GM18907 (cell line): ENCODE measurements around the gene GPNMB.

Experiments
- ATAC-seq: cut with Tn5 transposase; IDR thresholded peaks from one replicate; pipeline ENCODE4 v1.9.1; 2021; ENCODE audit warnings: mild to moderate bottlenecking, moderate library complexity; ENCODE audit not compliant: unreplicated experiment

Gene GPNMB

DNA sequence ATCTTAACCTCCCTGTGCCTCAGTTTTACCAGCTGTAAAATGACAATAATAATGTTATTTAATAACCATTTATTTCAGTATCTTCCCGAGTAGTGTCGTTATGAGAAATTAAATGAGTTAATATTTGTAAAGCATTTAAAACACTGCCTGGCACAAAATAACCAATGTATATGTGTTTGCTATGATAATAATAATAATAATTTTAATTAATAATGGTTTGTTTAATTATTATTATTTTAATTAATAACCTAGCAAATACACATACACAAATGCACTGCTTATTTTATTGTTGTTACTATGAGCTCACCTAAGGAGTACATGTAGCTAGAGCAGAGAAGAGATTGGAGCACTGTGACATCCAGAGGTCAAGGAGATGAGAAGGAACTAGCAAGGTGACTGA, 18.2 kb upstream of the GPNMB start:
- ATAC-seq = no peak

DNA sequence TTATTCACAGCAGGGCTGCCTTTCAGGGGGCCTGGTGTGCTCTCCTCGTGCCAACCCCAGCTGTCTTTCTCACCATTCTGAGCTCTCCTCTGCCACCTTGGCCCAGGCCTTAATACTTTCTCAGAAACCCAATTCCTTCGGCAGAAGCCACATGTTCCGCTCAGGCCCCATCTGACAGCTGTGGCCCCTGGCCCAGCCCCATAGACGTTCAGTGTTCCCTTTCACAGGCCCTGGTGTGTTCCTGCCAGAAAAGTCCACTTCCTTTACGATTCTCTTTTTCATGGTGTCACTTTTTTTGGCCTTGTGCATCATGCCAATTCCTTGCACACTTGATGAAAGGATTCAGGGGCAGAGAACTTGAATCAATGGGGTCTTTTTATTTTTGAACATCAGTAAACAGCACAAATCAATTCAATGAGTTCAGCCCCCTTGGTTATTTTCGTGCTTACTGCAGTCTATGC, 15.9 kb upstream of the GPNMB start:
- ATAC-seq = no peak

DNA sequence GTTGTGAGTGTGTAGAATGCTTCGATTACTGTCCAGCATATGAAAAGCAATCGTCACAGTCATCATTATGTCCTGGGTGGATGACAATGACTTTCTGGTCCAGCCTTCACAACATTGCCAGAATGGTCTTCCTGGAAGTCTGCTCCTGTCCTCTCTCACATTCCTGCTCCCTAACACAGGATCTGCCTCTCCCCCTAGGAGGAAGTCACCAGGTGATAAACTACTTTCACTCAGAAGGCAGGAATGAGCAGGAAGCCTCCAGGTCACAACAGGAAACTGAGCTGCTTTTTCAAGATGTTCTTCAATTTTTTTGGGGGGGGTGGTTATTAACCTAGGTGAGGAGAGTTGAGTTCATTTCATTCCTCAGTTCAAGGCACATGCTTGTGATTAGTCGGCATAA, 13.6 kb upstream of the GPNMB start:
- ATAC-seq = no peak

DNA sequence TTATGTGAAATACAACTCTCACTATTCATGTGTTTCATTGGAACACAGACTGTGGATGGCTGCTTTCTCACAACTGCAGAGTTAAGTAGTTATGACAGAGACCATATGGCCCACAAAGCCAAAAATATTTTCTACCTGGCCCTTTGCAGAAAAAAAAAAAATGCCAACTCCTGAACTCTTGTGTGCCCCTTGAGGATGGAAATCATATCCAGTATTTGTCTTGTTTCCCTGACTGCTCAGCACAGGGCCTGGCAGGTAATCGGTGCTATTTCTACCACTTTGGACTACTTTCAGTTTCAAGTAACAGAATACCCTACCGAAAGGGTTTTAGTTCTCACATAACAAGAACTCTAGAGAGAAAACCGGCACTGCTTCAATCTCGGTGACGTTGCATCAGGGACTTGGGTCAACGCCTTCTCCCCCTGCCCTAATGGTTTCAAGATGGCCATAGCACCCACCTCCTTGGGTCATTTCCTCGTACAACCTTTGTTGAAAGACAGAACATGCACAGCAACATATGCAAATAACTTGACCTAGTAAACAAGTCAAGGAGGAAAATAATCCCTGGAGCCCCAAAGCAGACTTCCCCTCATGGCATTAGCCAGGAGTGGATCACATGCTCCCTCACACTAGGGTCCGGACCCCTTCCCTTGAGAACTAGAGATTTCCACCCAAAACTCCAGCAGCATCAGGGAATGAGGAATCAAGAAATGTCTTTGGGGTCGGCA, 11.8 kb upstream of the GPNMB start:
- peak; percentile 90 for ATAC-seq

DNA sequence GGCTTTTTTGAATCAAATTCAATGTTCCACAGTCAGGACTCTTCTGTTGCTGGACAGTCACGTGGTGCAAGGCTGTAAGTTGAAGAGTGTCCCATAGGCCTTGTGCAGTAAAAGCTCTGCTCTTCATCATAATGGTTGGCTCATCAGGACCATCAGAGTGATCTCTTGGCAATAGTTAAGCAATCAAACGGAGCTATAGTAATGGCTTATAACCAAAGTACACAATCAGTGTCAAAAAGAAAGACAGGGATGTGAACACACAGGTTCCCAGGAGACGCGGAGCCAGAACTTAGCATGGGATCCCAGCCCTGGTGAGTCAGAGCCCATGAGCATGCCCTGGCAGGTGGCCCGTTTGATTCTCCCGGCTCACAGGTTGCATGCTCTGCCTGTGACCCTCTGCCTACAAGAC, 10.8 kb upstream of the GPNMB start:
- ATAC-seq = no peak

DNA sequence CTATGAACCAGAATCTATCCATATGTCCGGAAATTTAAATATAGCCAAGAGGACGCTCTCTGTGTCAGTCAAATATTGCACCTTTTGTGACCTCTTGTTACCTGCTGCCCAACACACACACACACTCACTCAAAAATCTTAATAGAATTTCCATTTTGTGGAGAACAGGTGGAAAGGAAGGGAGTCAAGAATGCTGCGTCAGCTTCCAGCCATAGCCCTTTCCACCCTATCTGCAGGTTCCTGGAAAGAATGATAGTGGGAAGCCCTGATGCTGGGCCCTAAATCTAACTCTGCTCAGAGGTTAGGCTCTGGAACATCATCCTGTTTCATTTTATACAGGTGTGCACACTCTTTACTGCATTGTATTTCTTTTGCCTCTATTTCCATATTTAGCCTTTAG, 9.6 kb upstream of the GPNMB start:
- no peak for ATAC-seq

DNA sequence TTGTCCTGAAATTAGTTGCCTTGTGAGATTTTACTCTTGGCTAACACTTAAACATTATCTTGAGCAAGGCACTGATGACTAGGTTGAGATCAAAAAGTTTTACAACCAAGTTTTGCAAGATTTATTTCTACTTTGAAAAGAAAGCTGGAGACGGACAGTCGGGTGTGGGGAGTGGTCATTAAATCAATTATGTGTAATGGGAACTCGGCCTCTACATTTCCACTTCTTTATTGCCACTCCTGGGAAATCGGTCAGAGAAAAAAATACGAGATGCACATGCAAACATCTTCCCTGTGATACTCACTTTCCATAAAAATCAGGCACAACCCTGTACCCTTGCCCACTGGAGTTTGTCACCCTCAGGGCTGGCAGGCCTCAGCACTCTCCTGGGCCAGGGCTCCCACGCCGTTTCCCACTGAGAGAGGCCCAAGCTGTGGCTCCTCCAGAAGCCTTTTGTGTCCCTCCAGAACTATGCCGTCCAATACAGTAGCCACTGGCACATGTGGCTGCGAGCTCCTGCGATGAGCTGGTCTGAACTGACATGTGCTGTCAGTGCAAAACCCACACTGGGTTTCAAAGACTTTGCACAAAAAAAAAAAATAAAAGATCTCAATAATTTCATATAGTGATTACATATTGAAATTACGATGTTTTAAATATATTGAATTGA, 7.5 kb upstream of the GPNMB start:
- ATAC-seq = no peak

DNA sequence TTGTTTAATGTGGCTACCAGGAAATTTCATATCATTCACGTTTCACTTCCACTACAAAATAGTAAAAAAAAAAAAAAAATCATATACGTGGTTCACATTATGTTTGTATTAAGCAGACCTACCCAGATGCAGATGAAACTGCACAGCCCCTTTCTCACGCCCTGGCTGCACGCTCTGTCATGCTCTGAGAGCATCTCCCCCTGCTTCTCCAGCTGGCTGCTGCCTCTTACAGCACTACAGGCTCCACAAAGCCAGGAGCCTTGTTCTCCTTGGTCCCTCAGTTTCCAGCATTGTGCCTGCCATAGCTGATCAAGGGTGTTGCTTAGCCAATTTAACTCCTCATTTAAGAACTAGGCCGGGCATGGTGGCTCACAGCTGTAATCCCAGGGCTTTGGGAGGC, 6.9 kb upstream of the GPNMB start:
- ATAC-seq = no peak

DNA sequence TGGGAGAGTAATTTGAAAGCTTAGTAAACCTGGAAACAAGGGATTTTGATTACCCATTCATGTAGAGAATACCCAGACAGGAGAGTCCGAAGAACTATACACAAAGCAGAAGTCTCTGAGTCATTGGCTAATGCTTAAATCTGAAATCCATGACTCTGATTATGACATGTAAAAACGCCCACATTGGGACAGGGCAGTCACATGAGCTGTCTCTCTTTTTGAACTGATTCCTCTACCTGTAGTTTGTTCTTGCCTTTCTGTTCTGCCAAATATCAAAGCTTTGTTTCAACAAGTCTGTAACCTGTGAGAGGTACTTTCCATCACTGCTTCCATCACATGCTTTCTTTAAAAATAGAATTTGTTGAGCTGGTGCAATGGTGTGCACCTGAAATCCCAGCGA, 4.3 kb upstream of the GPNMB start:
- ATAC-seq = no peak

DNA sequence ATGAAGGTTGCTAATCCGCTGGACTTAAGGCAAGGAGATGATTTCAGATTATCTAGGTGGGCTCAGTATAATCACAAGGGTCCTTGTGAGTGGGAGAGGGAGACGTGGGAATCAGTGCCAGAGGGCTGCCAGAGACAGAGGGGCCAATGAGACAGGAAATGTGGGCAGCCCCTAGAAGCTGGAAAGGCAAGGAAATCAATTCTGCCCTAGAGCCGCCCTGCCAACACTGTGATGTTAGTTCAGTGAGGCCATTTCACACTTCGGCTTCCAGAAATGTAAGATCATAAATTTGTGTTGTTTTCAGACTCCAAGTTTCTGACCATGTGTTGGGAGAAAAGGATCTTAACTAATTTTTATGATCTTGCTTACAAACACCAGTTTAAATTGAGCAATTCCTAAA, 3.6 kb upstream of the GPNMB start:
- ATAC-seq = no peak

DNA sequence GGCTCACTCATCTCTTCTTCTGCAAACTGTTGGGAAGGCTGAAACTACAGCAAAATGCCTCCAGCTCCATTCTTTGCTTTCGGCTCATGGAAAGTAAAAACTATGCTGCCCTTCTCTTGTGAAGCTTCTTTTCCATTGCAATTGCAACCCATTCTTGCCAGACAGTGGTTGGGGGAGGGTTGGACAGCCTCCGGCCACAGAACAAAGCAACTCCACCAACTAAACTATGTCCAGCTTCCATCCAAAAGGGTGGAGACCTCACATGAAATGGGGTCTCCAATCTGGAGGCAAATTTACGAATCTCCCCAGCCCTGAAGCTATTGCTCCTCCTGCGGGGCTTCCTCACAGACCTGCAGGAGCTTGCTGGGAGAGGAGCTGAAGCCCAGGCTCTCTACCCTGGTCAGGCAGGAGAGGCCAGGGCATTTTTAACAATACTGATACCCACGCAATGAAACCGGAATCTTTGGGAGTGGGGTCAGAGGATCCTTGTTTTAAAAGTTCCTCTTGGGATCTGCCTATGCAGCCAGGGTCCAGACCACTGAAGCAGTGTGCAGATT, 549 bp downstream of the GPNMB start:
- ATAC-seq = no peak

DNA sequence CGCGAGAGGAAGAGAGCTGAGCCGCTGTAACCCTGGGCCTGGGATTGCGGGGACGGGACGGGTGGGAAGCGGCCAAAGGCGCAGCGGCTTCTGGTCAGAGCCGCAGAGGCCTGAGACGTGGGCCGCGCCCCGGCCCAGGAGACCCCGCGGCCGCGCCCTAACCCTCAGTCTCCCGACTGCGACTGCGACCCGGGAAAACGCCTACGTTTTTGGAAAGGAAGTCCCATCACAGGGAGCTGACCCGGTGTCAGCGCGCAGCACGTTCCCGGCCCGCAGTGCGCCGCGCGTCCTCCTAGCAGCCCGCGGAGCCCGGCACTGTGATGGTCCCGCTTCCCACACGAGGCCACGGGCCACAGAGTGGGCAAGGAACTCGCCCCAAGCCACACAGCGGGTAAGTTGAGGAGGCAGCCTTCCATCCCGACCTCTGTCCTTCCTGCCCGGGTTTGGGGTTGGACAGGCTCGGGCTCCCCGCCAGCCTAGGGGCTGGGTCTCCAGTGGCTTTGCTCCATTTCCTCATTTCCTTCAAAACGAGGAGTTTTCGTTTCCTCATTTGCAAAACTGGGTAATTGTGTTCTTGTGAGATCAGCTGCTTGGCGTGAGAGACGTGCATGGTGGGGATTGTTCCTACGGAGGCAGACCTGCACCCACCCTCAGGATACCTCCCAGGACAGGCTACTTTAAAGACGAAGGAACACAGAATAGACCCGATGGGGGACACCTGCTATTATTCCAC, 1.2 kb downstream of the GPNMB start:
- ATAC-seq = no peak

DNA sequence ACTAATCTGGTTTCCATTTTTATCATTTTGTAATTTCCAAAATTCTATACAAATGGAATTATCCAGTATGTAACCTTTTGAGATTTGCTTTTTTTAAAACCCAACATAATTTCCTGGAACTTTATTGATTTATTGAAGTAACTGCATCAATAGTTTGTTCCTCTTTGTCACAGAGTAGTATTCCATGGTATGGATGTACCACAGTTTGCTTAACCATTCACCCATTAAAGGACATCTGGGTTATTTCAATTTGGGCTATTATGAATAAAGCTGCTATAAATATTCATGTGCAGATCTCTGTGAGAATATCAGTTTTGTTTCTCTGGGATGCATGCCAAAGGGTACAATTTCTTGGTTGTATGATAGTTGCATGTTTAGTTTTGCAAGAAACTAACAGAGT, 2.9 kb downstream of the GPNMB start:
- no peak for ATAC-seq

DNA sequence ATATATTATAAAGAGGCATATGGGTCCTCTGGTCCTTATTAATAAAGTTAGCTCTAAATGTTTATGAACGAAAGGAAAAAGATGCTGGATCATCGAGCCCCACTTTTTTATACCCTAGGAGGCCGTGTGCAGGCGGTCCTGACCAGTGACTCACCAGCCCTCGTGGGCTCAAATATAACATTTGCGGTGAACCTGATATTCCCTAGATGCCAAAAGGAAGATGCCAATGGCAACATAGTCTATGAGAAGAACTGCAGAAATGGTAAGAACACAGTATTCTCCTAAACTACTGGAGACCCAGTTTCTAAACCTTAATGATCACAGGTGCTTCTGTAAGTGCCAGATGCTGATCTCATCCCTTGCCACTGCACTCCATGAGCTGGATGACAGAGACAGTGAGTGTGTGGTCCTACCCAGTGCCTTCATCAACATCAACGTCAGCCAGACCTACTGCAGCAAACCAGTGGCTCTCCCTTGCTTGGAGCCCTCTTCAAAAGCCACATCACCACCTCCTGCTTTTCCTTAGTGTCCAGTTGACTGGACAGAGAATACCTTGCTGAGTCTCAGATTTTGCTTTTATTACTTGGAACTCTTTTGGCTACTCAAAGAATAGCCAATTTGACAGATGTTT, 7.6 kb downstream of the GPNMB start:
- ATAC-seq = no peak

DNA sequence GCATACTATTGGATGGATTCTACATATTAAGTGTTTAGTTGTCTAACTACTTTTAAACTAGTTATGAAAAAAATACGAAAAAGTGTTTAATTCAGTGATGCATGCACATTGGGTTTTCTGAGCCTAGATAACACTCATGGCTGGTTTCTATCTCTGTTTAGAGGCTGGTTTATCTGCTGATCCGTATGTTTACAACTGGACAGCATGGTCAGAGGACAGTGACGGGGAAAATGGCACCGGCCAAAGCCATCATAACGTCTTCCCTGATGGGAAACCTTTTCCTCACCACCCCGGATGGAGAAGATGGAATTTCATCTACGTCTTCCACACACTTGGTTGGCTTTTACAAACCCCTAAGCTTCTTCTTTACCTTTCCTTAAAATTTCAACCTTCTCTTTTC, 10.2 kb downstream of the GPNMB start:
- no peak for ATAC-seq

DNA sequence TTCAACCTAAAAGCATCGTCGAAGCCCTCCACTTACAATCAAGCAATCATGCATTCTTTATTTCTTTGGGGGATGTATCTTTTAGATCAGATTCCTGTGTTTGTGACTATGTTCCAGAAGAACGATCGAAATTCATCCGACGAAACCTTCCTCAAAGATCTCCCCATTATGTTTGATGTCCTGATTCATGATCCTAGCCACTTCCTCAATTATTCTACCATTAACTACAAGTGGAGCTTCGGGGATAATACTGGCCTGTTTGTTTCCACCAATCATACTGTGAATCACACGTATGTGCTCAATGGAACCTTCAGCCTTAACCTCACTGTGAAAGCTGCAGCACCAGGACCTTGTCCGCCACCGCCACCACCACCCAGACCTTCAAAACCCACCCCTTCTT, 13.8 kb downstream of the GPNMB start:
- no peak for ATAC-seq

DNA sequence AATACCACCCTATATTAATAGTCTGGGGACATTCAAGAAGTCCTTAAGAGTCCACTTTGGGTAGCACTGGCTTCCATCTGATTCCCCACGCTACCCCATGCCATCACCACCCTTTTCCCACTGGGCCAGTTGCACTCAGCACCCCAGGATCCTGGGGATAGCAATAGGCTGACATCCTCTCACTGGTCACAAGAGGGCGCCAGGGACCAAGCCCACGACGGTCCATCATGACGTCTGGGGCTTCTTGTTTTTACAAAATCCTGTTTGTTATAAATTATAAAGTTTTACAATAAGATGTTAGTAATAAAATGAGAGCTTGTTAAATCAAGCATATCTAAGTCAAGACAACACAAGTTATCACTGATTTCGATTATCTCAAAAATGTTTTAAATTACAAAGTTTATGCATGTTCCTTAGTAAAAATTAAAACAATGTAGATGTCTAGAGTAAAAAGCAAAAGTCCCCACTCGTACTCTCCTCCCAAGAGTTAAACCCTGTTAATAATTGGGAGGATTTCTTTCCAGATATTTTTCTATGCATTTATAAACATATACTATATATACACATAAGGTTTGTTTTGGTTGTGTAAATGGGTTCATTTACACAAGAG, 15.4 kb downstream of the GPNMB start:
- ATAC-seq = peak; percentile 82

DNA sequence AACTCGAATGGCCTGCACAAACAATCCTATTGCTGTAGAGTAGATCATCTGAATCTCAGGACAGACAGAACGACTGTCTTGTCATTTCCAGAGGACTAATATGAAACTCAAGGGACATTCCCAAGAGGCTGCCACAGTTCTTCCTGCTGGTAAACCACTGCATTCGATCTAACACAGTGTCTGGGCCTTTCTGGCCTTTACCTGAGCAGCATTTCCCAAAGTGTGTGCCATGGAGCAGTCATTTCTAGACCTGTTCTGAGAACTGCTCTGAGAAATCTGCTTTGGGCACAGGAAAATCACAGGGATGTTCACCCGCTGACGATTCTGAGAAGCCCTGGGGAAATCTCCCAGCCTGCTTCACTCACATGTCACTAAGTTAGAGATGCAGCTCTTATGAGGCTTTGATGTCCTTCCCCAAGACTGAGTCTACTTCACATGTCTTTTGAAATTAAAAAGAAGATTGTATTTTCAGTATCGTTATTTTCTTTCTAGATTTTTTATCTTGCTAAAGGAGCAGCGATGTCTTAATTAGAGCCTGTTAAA, 18.4 kb downstream of the GPNMB start:
- ATAC-seq = peak; percentile 62

DNA sequence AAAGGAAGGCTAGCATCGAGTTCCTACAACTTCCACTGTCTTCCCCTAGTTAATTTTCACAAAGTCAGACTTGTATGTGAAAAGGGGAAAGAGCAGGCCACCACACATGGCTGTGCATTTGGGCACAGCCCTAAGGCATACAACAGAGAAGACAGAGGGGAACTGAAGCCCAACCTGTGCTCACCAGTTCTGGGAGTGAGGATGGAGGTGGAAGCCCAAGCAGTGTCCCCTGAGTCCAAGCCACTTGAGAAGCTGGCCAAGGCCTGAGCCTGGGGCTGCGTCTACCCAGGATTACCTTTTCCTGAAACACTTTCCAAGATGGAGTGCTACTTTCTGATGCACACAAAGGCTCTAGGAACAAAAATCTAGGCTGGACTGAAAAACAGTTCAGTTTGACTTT, 20.3 kb downstream of the GPNMB start:
- no peak for ATAC-seq

DNA sequence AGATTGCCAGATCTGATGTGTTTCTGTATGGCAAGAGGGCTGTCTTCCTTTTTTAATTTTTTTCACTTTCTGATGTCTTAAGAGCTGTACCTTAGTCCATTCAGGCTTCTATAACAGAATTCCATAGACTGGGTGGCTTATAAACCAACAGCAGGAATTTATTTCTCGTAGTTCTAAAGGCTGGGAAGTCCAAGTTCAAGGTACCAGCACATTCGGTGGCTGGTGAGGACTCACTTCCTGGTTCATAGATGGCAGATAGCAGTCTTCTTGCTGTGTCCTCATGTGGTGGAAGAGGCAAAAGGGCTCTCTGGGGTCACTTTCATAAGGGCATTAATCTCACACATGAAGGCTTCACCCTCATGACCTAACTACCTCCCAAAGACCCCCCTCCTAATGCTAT, 20.8 kb downstream of the GPNMB start:
- no peak for ATAC-seq

DNA sequence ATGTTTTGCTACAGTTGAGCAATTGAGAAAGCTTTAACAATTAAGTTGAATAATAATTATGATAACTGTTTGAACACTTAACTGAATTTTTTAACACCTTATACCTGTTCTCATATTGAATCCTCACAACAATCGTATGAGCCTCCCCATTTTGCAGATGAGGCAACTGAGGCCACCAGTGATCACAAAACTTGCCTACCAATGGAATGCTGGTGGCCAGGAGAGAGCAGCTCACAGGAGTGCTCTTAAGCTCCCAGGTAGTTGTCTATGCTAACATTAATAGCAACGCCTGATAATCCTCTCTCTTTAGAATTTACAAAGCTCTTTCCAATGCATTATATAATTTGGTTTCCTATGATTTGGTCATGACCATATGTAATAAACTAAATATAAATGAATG, 21.6 kb downstream of the GPNMB start:
- ATAC-seq = no peak
